GM18505 (cell line): Measurements from ENCODE around the gene RCOR3.
"Not testable (repeated sequence)": the region's sequence is repeated elsewhere in the genome, so short reads cannot be mapped to it uniquely, and the experiment has no call there.

Experiments used
- ATAC-seq: cut with Tn5 transposase; IDR thresholded peaks from one replicate; pipeline ENCODE4 v1.9.1; 2021; ENCODE audit not compliant: unreplicated experiment
- POLR2A ChIP-seq: IDR thresholded peaks from 4 replicates; pipeline ENCODE4 v1.6.1; 2011; ENCODE audit warnings: borderline replicate concordance; ENCODE audit not compliant: insufficient read depth, insufficient read length; ENCODE audit errors: extremely low read depth

Gene RCOR3

DNA sequence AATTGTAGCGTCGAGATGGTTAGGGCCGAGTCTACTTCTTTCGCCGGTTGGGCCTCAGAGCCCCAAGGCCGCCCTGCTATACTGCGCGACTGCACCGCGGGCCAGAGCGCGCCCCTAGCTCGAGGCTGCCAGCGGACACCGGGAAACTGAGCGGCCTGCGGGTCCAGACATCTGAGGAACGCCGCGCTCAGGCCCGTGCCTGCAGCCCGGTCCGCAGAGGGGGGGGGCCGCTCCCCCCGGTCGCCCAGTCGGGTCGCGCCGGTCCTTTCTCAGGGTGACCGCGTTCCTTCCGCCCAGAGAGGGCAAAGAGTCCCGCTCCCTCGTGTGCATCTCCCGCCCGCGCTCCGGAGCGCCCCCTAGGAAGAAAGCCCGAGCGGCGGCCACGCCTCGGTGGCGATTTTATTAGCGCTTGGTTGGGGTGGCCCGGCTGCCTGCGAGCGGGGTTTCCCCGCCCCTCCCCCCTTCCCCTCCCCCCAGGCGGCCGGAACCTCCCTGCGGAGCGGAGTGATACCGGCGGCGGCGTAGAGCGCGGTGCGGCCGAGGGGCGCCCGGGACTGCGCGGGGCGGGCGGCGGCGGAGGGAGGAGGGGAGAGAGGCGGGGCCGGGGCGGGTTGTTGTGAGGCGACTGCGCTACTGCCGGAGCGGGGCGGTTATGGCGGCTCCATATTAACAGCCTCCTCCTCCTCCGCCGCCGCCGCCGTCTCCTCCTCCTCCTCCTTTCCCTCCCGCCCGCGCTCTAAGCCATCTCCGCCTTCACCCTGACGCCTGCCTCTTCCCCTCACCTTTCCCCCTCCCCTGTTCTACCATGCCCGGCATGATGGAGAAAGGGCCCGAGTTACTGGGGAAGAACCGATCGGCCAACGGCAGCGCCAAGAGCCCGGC is at the start of gene RCOR3:
RCOR3 (plus strand) TSS at position 611 of the 882 bp plus-strand sequence; CDS start at position 806, 195 bp downstream.
- TF ChIP-seq POLR2A: peak; percentile 86
- peak; percentile 66 for ATAC-seq

- no peak for TF ChIP-seq POLR2A
- no peak for ATAC-seq
Measured at GRCh38 chr1:211210052-211210451, 49.1 kb upstream of the RCOR3 start.

- no peak for TF ChIP-seq POLR2A
- no peak for ATAC-seq
Measured at GRCh38 chr1:211210965-211211364, 48.2 kb upstream of the RCOR3 start.

DNA sequence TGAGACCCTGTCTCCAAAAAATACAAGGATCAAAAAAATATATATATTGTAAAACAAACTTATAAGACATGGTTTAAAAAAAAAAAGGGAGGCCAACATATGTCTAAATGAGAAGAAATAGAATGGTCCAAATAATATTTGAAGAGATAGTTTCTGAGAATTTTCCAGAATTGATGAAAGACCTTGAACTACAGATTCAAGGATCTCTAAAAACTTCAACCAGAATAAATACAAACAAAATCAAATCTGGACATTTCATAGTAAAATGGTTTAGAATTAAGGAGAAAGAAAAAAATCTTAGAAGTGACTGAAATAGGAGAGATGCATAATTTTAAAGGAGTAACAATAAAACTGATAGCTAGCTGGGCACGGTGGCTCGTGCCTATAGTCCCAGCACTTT is 45.5 kb upstream of the RCOR3 start:
- no peak for TF ChIP-seq POLR2A
- no peak for ATAC-seq

DNA sequence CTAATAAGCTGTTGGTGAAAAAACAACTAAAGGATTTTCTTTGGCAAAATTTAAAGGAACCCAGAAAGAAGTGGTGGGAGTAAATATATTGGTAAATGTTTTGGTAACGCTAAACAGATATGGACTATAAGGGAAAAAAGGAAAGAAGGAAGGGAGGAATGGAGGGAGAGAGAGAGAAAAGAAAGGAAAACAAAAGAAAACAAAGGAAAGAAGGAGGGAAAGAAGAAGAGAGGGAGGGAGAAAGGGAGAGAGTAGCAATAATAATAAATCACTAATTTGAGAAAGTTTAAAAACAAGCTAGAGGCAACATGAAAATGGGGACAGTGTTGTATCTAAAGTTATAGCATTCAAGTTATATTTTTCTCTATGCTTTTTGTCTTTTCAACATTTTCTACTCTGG is 43.6 kb upstream of the RCOR3 start:
- no peak for ATAC-seq

GRCh38 chr1:211217392-211217791 is 41.8 kb upstream of the RCOR3 start:
- TF ChIP-seq POLR2A: no peak

More for the DNA sequence above, 43.6 kb upstream of the RCOR3 start:
- TF ChIP-seq POLR2A: no peak

GRCh38 chr1:211222469-211223234 is 36.5 kb upstream of the RCOR3 start:
- not testable (repeated sequence) for ATAC-seq

More at GRCh38 chr1:211217392-211217791, 41.8 kb upstream of the RCOR3 start:
- ATAC-seq: no peak

DNA sequence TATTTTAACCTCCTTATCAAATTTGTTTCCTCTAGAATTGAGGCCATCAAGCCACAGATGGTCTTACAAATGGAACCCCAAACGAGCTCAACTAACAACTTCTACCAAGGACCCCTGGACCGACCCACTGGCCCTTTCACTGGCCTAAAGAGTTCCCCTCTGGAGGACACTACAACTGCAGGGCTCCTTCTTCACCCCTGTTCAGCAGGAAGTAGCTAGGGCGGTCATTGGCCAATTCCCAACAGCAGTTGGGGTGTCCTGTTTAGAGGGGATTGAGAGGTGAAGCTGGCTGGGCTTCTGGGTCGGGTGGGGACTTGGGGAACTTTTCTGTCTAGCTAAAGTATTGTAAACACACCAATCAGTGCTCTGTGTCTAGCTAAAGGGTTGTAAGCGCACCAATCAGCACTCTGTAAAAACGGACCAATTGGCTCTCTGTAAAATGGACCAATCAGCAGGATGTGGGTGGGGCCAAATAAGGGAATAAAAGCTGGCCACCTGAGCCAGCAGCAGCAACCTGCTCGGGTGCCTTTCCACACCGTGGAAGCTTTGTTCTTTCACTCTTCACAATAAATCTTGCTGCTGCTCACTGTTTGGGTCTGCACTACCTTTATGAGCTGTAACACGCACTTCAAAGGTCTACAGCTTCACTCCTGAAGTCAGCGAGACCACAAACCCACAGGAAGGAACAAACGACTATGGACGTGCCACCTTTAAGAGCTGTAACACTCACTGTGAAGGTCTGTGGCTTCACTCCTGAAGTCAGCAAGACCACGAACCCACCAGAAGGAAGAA is 30.4 kb upstream of the RCOR3 start:
- ATAC-seq: not testable (repeated sequence)

- TF ChIP-seq POLR2A: no peak
- no peak for ATAC-seq
Measured at GRCh38 chr1:211229365-211229759, 29.8 kb upstream of the RCOR3 start.

DNA sequence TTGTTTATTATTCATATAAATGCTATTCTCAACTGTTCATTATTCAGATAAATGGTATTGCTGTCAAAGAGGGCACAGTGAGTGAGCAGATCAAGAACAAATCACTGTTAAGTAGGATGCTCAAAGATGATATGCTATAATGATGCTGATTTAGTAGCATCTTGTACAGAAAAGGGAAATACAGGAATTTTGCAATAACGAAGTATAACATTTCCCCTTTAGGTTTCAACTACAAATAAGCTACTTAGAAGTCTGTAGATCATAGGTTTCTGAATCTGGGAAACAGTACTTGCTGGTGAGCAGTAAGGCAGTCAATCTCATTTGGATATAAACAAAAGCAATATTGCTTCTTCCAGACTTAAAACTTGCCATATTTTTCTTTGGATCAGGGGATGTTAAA is 27.3 kb upstream of the RCOR3 start:
- no peak for TF ChIP-seq POLR2A
- no peak for ATAC-seq

GRCh38 chr1:211236633-211237320 is 22.4 kb upstream of the RCOR3 start:
- TF ChIP-seq POLR2A: no peak
- ATAC-seq: no peak

DNA sequence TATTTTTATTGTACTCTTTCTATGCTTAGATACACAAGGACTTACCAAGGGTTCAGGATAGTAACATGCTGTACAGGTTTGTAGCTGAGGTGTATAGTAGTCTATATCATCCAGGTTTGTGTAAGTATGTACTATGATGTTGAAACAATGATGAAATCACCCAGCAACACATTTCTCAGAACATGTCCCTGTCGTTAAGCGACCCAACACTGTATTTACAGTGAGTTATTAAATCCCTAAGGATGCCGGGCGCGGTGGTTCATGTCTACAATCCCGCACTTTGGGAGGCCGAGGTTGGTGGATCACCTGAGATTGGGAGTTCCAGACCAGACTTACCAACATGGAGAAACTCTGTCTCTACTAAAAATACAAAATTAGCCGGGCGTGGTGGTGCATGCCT is 21.6 kb upstream of the RCOR3 start:
- TF ChIP-seq POLR2A: no peak

GRCh38 chr1:211240567-211240966 is 18.6 kb upstream of the RCOR3 start:
- ATAC-seq: not testable (repeated sequence)

More for the DNA sequence above, 21.6 kb upstream of the RCOR3 start:
- no peak for ATAC-seq

DNA sequence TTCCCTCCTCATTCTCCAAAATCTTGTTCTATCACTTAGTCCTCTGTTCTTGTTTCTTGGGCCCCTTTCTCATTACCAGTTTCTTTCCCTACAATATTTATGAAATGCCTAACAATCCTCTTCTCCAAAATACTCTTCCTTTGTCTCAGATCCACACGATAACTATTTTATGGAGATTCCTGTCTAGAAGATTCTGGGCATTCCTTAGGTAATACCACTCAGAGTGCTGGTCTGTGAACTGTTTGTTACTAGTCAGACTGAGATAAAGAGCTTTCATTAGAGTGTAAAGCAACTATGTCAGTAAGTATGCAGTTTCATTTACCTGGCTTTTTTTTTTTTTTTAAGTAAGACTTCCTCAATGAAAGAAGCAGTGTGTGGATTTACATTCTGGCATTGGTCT is 18.1 kb upstream of the RCOR3 start:
- no peak for ATAC-seq
- TF ChIP-seq POLR2A: no peak

GRCh38 chr1:211243639-211244038 is 15.5 kb upstream of the RCOR3 start:
- ATAC-seq: not testable (repeated sequence)

GRCh38 chr1:211246583-211246982 is 12.6 kb upstream of the RCOR3 start:
- ATAC-seq: not testable (repeated sequence)
